Fibroblast of lung (primary cell): Measurements from ENCODE around the gene OR2C3.
"Not testable (repeated sequence)": the region's sequence is repeated elsewhere in the genome, so short reads cannot be mapped to it uniquely, and the experiment has no call there.

ENCODE experiments used
- CTCF ChIP-seq, 2 donors: IDR thresholded peaks in 1 of 2; conservative IDR thresholded peaks in 1 of 2; 1 replicate in 1 of 2; 2 replicates in 1 of 2; pipeline ENCODE4 v1.5.1; 2011 to 2012; ENCODE audit warnings: low read length in 2 of 2, control low read depth in 1 of 2, inconsistent platforms in 1 of 2, low read depth in 1 of 2, mild to moderate bottlenecking in 1 of 2
- EZH2 ChIP-seq: IDR thresholded peaks from 2 replicates; pipeline ENCODE4 v1.5.1; 2012; ENCODE audit warnings: low read length, control low read depth, mild to moderate bottlenecking; ENCODE audit errors: missing control alignments

- TF ChIP-seq CTCF (conservative IDR thresholded peaks at IDR 0.05 in 1 of 2, IDR thresholded peaks at IDR 0.05 in 1 of 2; ENCODE audit: low read depth in 1 of 2, low read length in 2 of 2); EZH2: not testable (repeated sequence)
Observed at GRCh38 chr1:247521886-247522285, 14.4 kb downstream of the OR2C3 start.
